CD4-positive, CD25-positive, alpha-beta regulatory T cell (primary cell): Measurements from ENCODE around the gene CRYBG2. TPM values are rescaled to one million over a fixed set of nuclear protein-coding genes. Genes with fewer than 3 reads are reported as not detected.

ENCODE experiments used
- ATAC-seq, 2 donors: fragments of 150-1000 bp; cut with Tn5 transposase; one replicate each; pipeline ENCODE4 v1.10.0; 2021; ENCODE audit warnings: low read depth in 2 of 2, moderate number of reproducible peaks in 2 of 2, moderate library complexity in 1 of 2
- DNase-seq, 3 donors: peaks; one replicate each; pipeline versions ENCODE4 v3.0.0 to v3.0.0-alpha.2; 2012 to 2022; ENCODE audit warnings: mixed read lengths in 1 of 3
- H3K27ac ChIP-seq: one replicate; pipeline ENCODE4 v1.7.0; 2013; ENCODE audit warnings: mild to moderate bottlenecking, low read length; ENCODE audit not compliant: insufficient read depth, poor library complexity, severe bottlenecking
- H3K27me3 ChIP-seq: one replicate; pipeline ENCODE4 v1.7.0; 2013; ENCODE audit warnings: low read length; ENCODE audit not compliant: control insufficient read depth, insufficient read depth
- H3K36me3 ChIP-seq: one replicate; pipeline ENCODE4 v1.7.0; 2013; ENCODE audit warnings: mild to moderate bottlenecking, low read length, moderate library complexity; ENCODE audit not compliant: control insufficient read depth, insufficient read depth
- H3K4me1 ChIP-seq: 2 replicates; pipeline ENCODE4 v1.7.0; 2013; ENCODE audit warnings: mild to moderate bottlenecking, low read length; ENCODE audit not compliant: insufficient read depth, control insufficient read depth, poor library complexity, severe bottlenecking
- H3K4me3 ChIP-seq: one replicate; pipeline ENCODE4 v1.7.0; 2013; ENCODE audit warnings: low read depth, mild to moderate bottlenecking, low read length, moderate library complexity
- H3K9me3 ChIP-seq, 2 experiments: 1 replicate in 1 of 2; 2 replicates in 1 of 2; pipeline ENCODE4 v1.7.0; 2013; ENCODE audit warnings: low read length in 2 of 2, mild to moderate bottlenecking in 1 of 2, moderate library complexity in 1 of 2; ENCODE audit not compliant: control insufficient read depth in 2 of 2
- H3K27ac Mint-ChIP-seq, 3 donors: one replicate each; pipeline ENCODE4 v1.8.0; 2020 to 2022; ENCODE audit warnings: mild to moderate bottlenecking in 3 of 3, mixed read lengths in 3 of 3, moderate library complexity in 2 of 3
- H3K27me3 Mint-ChIP-seq: one replicate; pipeline ENCODE4 v1.8.0; 2022; ENCODE audit warnings: mild to moderate bottlenecking, mixed read lengths
- H3K36me3 Mint-ChIP-seq: one replicate; pipeline ENCODE4 v1.8.0; 2020; ENCODE audit warnings: mixed read lengths
- H3K4me1 Mint-ChIP-seq, 4 donors: one replicate each; pipeline ENCODE4 v1.8.0; 2020 to 2022; ENCODE audit warnings: mixed read lengths in 4 of 4, mild to moderate bottlenecking in 1 of 4
- H3K4me3 Mint-ChIP-seq, 4 donors: one replicate each; pipeline ENCODE4 v1.8.0; 2020 to 2022; ENCODE audit warnings: mild to moderate bottlenecking in 4 of 4, mixed read lengths in 4 of 4, moderate library complexity in 3 of 4
- H3K9me3 Mint-ChIP-seq, 7 donors: one replicate each; pipeline ENCODE4 v1.8.0; 2020 to 2022; ENCODE audit warnings: mixed read lengths in 7 of 7, mild to moderate bottlenecking in 3 of 7, moderate library complexity in 2 of 7
- polyA plus RNA-seq, 4 donors: library from polyadenylated mRNA; unstranded; fragments of 300-500 nt; fragmentation: Illumina TruSeq; gene quantifications; one replicate each; pipeline ENCODE4 v1.2.3, GENCODE V29; 2021
- total RNA-seq: library from RNA; stranded (reverse); gene quantifications from one replicate; pipeline ENCODE4 v1.2.3, GENCODE V29; 2022

CRYBG2 gene
- total and polyA plus RNA-seq, 5 donors from 2014 or later, result 1.0 to 2.3 (median 1.7) TPM; not detected in 1

DNA sequence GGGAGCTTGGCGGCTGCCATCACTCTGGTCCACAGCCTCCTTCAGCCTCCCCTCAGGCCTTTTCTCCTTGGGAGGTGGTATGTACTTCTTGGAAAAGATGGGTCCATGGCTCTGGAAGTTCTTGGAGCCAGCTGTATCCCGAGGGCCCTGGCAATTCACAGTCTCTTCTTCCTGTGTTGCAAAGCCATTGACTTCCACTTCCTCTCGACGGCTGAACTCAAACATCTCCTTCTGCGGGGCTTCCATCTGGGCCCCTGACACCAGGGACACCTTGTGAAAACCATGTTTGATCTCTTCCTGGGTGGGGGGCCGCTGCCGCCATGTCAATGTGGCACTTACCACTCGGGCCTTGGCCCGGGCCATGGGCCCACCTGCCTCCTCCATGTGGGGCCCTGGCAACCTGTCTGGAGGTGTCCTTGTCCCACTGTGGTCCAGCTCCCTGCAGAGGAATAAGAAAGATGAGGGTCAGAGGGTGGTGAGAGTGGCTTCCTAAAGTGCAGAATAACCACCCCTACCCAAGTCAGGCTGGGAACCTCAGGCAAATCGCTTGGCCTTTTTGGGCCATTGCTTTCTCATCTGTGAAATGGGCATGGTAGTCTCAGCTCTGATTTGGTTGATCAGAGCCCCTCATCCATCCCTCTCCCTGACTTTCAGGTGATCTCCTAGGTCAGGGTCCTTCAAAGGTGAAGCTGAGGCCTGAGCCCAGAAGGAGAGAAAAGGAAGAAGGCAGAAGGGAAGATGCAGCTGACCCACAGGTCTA, 7.5 kb downstream of the CRYBG2 start:
- Mint-ChIP-seq H3K4me1 (peaks cover 0 to 2% (median 0%) of the 10 kb centered on the region in 4 donors), H3K27ac (no peak overlapping the region), H3K27me3 (no peaks in the 10 kb centered on the region), H3K36me3 (no peaks in the 10 kb centered on the region), H3K9me3 (no peaks in the 10 kb centered on the region), H3K4me3 (no peak overlapping the region)
- DNase-seq (no peak), ATAC-seq (no peak)
- Histone ChIP-seq H3K4me3 (no peak overlapping the region), H3K9me3 (no peaks in the 10 kb centered on the region), H3K27me3 (no peaks in the 10 kb centered on the region), H3K27ac (no peak overlapping the region), H3K36me3 (no peaks in the 10 kb centered on the region), H3K4me1 (no peaks in the 10 kb centered on the region)

DNA sequence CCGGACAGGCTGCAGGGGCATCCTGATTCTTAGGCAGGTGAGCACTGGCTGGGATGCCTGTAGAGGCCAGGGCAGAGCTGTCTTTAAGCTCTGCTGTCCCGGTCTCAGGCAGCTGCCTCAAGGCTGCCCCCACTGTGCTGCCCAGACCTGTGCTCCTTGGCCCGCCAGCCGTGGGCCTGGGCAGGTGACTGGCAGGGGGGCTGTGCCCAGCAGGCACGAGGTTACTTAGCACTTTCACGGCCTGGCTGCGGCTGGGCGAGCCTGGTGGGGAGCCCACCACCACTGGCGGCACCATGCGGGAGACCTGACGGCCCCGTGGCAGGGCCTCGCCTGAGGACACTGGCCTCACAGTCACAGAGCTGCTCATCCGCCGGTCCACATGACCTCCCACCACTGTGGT, 8.2 kb downstream of the CRYBG2 start:
- Mint-ChIP-seq H3K36me3 (no peaks in the 10 kb centered on the region), H3K9me3 (no peaks in the 10 kb centered on the region), H3K27ac (no peak overlapping the region), H3K4me3 (no peak overlapping the region), H3K4me1 (no peaks in the 10 kb centered on the region), H3K27me3 (no peaks in the 10 kb centered on the region)
- no peak for DNase-seq
- no peaks in the 10 kb centered on the region for H3K9me3 ChIP-seq
- no peak overlapping the region for H3K4me3 ChIP-seq
- no peaks in the 10 kb centered on the region for H3K36me3 ChIP-seq
- no peak for ATAC-seq
- H3K4me1 ChIP-seq, result no peaks in the 10 kb centered on the region
- no peak overlapping the region for H3K27ac ChIP-seq
- no peaks in the 10 kb centered on the region for H3K27me3 ChIP-seq

DNA sequence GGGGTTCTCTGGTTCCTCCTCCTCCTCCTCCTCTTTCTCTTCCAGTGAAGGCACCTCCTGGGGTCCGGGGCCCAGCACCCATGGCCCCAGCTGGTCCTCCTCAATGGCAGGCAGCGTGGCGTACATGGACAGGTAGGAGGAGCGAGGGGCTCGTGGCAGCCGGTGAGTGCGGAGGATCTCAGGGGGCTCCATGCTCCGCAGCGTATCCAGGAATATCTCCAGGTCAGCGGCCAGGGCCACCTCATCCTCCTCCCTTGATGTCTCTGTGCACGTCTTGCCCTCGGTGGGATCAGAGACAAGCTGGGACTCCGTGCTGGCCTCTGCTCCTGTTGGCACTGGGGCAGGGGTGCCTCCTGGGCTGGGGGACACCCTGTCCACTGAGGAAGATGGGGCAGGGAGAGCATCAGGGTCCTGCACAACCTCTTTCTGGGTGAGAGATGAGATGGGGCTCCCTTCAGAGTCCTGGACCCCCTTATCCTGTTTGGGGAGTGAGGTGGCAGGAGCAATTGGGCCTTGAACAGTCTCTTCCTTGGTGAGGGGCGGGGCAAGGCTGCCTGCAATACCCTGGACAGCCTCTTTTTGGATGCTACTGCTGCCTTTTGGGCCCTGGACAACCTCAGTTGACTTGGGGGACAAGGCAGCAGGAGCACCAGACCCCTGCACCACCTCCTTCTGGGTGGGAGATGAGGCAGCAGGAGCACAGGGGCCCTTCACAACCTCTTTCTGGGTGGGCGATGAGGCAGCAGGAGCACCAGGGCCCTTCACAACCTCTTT, 9.6 kb downstream of the CRYBG2 start:
- H3K27me3 Mint-ChIP-seq, result no peaks in the 10 kb centered on the region
- H3K36me3 Mint-ChIP-seq, result no peaks in the 10 kb centered on the region
- Histone ChIP-seq H3K9me3 (no peaks in the 10 kb centered on the region), H3K4me3 (no peak overlapping the region), H3K27ac (no peak overlapping the region), H3K36me3 (no peaks in the 10 kb centered on the region), H3K27me3 (no peaks in the 10 kb centered on the region), H3K4me1 (no peaks in the 10 kb centered on the region)
- H3K27ac Mint-ChIP-seq, result no peak overlapping the region
- H3K9me3 Mint-ChIP-seq, result peaks cover 0 to 1% (median 0%) of the 10 kb centered on the region in 7 donors
- DNase-seq, result no peak
- H3K4me1 Mint-ChIP-seq, result no peaks in the 10 kb centered on the region
- no peak for ATAC-seq
- H3K4me3 Mint-ChIP-seq, result no peak overlapping the region

DNA sequence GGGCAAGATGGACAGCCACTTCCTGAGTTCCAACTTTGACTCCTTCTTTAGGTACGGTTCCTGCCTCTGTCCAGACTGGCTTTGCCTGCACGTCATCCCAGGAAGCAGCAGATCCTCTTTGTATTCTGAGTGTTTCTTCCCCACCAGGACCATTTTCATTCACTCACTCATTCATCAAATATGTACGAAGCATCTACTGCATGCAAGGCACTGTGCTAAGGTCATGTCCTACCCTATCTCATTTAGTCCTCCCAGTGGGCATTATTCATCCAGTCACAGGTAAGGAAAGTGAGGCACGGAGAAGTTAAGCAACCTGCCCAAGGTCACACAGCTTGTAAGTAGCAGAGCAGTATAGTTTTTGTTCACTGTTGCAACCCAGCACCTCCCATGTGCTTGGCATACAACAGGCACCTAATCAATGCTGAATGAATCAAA, 13.9 kb downstream of the CRYBG2 start:
- H3K27me3 Mint-ChIP-seq, result peaks cover 4% of the 10 kb centered on the region
- no peak for ATAC-seq
- Histone ChIP-seq H3K36me3 (no peaks in the 10 kb centered on the region), H3K9me3 (no peaks in the 10 kb centered on the region), H3K4me3 (no peak overlapping the region), H3K4me1 (peaks cover 15% of the 10 kb centered on the region), H3K27ac (no peak overlapping the region), H3K27me3 (no peaks in the 10 kb centered on the region)
- DNase-seq, result no peak
- H3K4me3 Mint-ChIP-seq, result peak overlapping the region in 1 of 4 donors; percentile 20
- no peaks in the 10 kb centered on the region for H3K36me3 Mint-ChIP-seq
- H3K9me3 Mint-ChIP-seq, result peaks cover 0 to 1% (median 0%) of the 10 kb centered on the region in 7 donors
- peak overlapping the region in 1 of 3 donors; percentile 83 for H3K27ac Mint-ChIP-seq
- H3K4me1 Mint-ChIP-seq, result peaks cover 0 to 18% (median 9%) of the 10 kb centered on the region in 4 donors

DNA sequence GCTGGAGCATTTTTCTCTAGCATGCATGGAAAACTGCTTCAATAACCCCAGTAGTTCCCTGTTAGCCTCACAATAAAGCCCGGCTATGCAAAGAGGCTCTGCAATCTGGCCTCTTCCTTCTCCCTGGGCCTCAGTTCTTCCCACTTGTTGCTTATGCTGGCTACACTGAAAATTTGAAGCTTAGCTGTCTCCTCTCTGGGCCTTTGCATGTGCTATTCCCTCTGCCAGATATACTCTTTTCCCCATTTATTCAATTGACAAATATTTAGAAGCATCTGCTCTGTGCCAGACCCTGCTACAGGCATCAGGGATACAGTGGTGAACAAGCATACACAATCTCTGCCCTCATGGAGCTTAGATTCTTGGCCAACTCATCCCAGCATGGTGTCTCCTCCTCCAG, 15.3 kb downstream of the CRYBG2 start:
- Mint-ChIP-seq H3K9me3 (peaks cover 0 to 1% (median 0%) of the 10 kb centered on the region in 7 donors), H3K27me3 (peaks cover 4% of the 10 kb centered on the region), H3K36me3 (no peaks in the 10 kb centered on the region), H3K27ac (peak overlapping the region in 1 of 3 donors; percentile 59), H3K4me3 (peak overlapping the region in 2 of 4 donors; percentile 55 to 86), H3K4me1 (peaks cover 0 to 18% (median 11%) of the 10 kb centered on the region in 4 donors)
- DNase-seq (no peak), ATAC-seq (no peak)
- peaks cover 15% of the 10 kb centered on the region for H3K4me1 ChIP-seq
- H3K36me3 ChIP-seq, result no peaks in the 10 kb centered on the region
- no peaks in the 10 kb centered on the region for H3K27me3 ChIP-seq
- H3K4me3 ChIP-seq, result no peak overlapping the region
- no peaks in the 10 kb centered on the region for H3K9me3 ChIP-seq
- no peak overlapping the region for H3K27ac ChIP-seq

DNA sequence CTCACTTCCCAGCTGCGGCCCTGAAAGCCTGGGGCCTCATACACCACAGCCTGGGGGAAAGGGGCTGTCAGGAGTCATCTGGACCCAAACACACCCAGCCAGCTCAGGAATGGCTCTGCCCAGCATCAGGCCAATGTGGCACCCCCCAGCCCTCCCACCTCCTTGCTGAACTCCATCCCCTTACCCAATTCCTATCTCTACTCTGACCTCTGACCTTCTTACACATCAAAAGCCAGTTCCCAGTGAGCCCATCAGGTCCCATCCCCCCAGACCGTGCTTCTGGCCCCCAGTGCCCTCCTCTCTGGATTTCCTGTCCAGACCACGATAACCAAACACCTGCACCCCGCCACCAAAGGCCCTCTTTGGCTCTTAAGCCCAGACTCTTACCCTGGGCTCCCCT, 16.3 kb downstream of the CRYBG2 start:
- no peak overlapping the region for H3K27ac Mint-ChIP-seq
- peaks cover 0 to 18% (median 11%) of the 10 kb centered on the region in 4 donors for H3K4me1 Mint-ChIP-seq
- Histone ChIP-seq H3K27me3 (no peaks in the 10 kb centered on the region), H3K9me3 (no peaks in the 10 kb centered on the region), H3K4me3 (no peak overlapping the region), H3K4me1 (peaks cover 15% of the 10 kb centered on the region), H3K27ac (no peak overlapping the region), H3K36me3 (no peaks in the 10 kb centered on the region)
- peaks cover 4% of the 10 kb centered on the region for H3K27me3 Mint-ChIP-seq
- peaks cover 0 to 1% (median 0%) of the 10 kb centered on the region in 7 donors for H3K9me3 Mint-ChIP-seq
- peak overlapping the region in 3 of 4 donors; percentile 52 to 55 (median 54) for H3K4me3 Mint-ChIP-seq
- DNase-seq (no peak), ATAC-seq (no peak)
- no peaks in the 10 kb centered on the region for H3K36me3 Mint-ChIP-seq

DNA sequence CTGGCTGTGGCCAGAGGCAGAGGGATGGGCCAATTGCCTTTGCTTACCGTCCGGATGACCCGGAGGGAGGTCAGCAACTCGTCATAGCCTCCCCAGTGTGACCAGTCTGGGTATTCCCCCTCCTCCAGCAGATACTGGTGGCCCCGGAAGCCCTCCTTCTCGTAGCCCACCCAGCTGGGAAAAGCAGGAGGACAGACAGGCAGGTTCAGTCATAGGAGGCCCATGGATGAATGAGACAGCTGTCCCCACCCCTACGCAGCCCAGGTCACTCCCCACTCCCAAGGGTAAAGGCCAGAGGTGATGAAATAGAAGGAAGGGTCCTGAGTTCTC, 16.8 kb downstream of the CRYBG2 start:
- Histone ChIP-seq H3K9me3 (no peaks in the 10 kb centered on the region), H3K36me3 (no peaks in the 10 kb centered on the region), H3K27ac (no peak overlapping the region), H3K27me3 (no peaks in the 10 kb centered on the region), H3K4me1 (peaks cover 15% of the 10 kb centered on the region), H3K4me3 (no peak overlapping the region)
- peaks cover 4% of the 10 kb centered on the region for H3K27me3 Mint-ChIP-seq
- H3K4me1 Mint-ChIP-seq, result peaks cover 0 to 18% (median 11%) of the 10 kb centered on the region in 4 donors
- H3K9me3 Mint-ChIP-seq, result peaks cover 0 to 1% (median 0%) of the 10 kb centered on the region in 7 donors
- H3K27ac Mint-ChIP-seq, result peak overlapping the region in 1 of 3 donors; percentile 38
- ATAC-seq (no peak), DNase-seq (no peak)
- H3K36me3 Mint-ChIP-seq, result no peaks in the 10 kb centered on the region
- peak overlapping the region; percentile 55 to 80 (median 71) for H3K4me3 Mint-ChIP-seq
